Measurements from ENCODE around the gene SCYGR5. TPM values are rescaled to one million over a fixed set of nuclear protein-coding genes. Genes with fewer than 3 reads are reported as not detected.

Gene SCYGR5
- total RNA-seq, 2 experiments from 2014 or later: not detected

DNA sequence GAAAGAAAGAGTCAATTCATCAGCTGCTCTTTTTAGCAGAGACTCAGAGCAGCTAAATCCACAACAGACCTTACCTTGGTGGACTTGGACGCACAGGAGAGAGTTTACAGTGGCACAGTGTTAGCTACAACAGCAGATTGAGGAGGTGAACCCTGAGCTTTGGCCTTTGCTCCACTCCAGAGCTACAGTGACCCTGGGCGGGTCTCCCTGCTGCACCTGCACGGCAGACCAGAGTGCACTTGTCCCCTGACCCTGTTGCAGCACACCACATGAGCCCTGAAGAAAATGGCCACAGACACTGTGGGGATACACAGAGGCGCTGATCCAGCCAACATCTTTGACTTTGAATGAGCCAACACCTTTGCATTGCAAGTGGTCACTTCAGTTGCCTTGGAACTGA is 40.3 kb downstream of the SCYGR5 start:
- no peaks in the 10 kb centered on the region for H3K36me3 Mint-ChIP-seq (ENCODE audit: low read depth)
- TF ChIP-seq CTCF (IDR thresholded peaks at IDR 0.05): no peak
- no peaks in the 10 kb centered on the region for H3K4me1 Mint-ChIP-seq (ENCODE audit: low read depth)
- H3K27ac Mint-ChIP-seq: no peak overlapping the region
- ChIA-PET CTCF (no interaction called here), POLR2A (no interaction called here)
- no peak for DNase-seq
- no peaks in the 10 kb centered on the region for H3K9me3 Mint-ChIP-seq
- H3K4me3 Mint-ChIP-seq: no peak overlapping the region
- intact Hi-C loops (cut with micrococcal nuclease): no loop called here
- peaks cover 8% of the 10 kb centered on the region for H3K27me3 Mint-ChIP-seq
- no peak for ATAC-seq

DNA sequence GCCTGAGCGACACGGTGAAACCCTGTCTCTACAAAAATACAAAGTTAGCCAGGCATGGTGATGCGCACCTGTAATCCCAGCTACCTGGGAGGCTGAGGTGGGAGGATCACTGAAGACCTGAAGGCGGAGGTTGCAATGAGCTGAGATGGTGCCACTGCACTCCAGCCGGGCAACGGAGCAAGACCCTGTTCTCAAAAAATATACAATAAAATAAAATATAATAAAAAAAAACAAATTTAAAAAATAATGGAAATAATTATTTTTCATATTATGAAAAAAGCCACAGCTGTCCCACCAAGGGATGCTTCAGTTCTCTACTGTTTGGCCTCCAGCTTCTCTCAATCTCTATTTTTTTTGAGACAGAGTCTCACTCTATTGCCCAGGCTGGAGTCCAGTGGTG is 40.8 kb downstream of the SCYGR5 start:
- intact Hi-C loops (cut with micrococcal nuclease): no loop called here
- Mint-ChIP-seq H3K9me3 (no peaks in the 10 kb centered on the region), H3K27ac (no peak overlapping the region), H3K36me3 (ENCODE audit: low read depth) (no peaks in the 10 kb centered on the region), H3K27me3 (peaks cover 8% of the 10 kb centered on the region), H3K4me3 (no peak overlapping the region), H3K4me1 (ENCODE audit: low read depth) (no peaks in the 10 kb centered on the region)
- no peak for TF ChIP-seq CTCF (IDR thresholded peaks at IDR 0.05)
- ChIA-PET POLR2A (no interaction called here), CTCF (interaction anchor here (0.6 kb wide), 1 partner anchor 46 kb away, joined by 3 read pairs; no protein-coding TSS in a partner anchor)
- ATAC-seq (no peak), DNase-seq (no peak)

- no peaks in the 10 kb centered on the region for H3K36me3 Mint-ChIP-seq (ENCODE audit: low read depth)
- POLR2A ChIA-PET: no interaction called here
- no peak overlapping the region for H3K4me3 Mint-ChIP-seq
- H3K4me1 Mint-ChIP-seq (ENCODE audit: low read depth): no peaks in the 10 kb centered on the region
- no peak for TF ChIP-seq CTCF (IDR thresholded peaks at IDR 0.05)
- H3K27me3 Mint-ChIP-seq: peaks cover 3% of the 10 kb centered on the region
- CTCF ChIA-PET: no interaction called here
- no peaks in the 10 kb centered on the region for H3K9me3 Mint-ChIP-seq
- ATAC-seq (no peak), DNase-seq (no peak)
- intact Hi-C loops (cut with micrococcal nuclease): no loop called here
- H3K27ac Mint-ChIP-seq: no peak overlapping the region
These were observed 44.4 kb downstream of the SCYGR5 start for GRCh38 chr2:227710986-227711385.

- ChIA-PET POLR2A (no interaction called here), CTCF (interaction anchor here (0.9 kb wide), 1 partner anchor 55 kb away, joined by 3 read pairs; no protein-coding TSS in a partner anchor)
- Mint-ChIP-seq H3K9me3 (no peaks in the 10 kb centered on the region), H3K4me3 (no peak overlapping the region), H3K27ac (no peak overlapping the region), H3K27me3 (peaks cover 7% of the 10 kb centered on the region), H3K36me3 (ENCODE audit: low read depth) (no peaks in the 10 kb centered on the region), H3K4me1 (ENCODE audit: low read depth) (no peaks in the 10 kb centered on the region)
- no peak for ATAC-seq
- DNase-seq: no peak
- intact Hi-C loops (cut with micrococcal nuclease): no loop called here
- no peak for TF ChIP-seq CTCF (IDR thresholded peaks at IDR 0.05)
These were observed 46.7 kb downstream of the SCYGR5 start for GRCh38 chr2:227713291-227713690.

DNA sequence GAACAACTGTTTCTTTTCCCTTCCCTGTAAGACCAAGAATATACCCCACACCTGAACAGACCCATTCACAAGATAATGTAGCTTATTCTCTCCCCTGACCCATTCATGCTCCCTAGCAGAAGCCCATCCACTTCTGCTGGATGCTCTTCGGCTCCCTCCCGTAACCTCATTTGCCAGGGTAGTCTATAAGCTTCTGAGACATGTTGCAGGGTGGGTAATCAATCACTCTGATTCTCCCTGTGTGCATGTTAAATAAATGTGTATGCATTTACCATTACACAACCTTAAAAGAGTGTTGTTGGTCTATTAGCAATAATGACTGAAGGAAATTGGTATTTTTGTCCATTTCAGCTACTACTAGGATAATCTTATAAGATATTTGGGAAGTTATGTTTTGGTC is 49.9 kb downstream of the SCYGR5 start:
- Mint-ChIP-seq H3K4me1 (ENCODE audit: low read depth) (no peaks in the 10 kb centered on the region), H3K9me3 (no peaks in the 10 kb centered on the region), H3K27ac (no peak overlapping the region), H3K4me3 (no peak overlapping the region), H3K27me3 (peaks cover 11% of the 10 kb centered on the region), H3K36me3 (ENCODE audit: low read depth) (no peaks in the 10 kb centered on the region)
- ChIA-PET CTCF (interaction anchor here (1.1 kb wide), 1 partner anchor 49 kb away, joined by 4 read pairs; no protein-coding TSS in a partner anchor), POLR2A (no interaction called here)
- DNase-seq (no peak), ATAC-seq (no peak)
- intact Hi-C loops (cut with micrococcal nuclease): no loop called here
- no peak for TF ChIP-seq CTCF (IDR thresholded peaks at IDR 0.05)

Other genes with a start within 250 kb of the SCYGR5 start
- 100 to 1,000 TPM; 117 to 119 TPM for gene AGFG1, start 194.6 kb upstream of the SCYGR5 start, total RNA-seq
- not detected for gene SCYGR2, start 67.9 kb upstream of the SCYGR5 start, total RNA-seq
- gene SCYGR3, start 52.0 kb upstream of the SCYGR5 start, total RNA-seq: not detected
- gene SCYGR4, start 49.3 kb upstream of the SCYGR5 start, total RNA-seq: not detected
- not detected for gene SLC19A3, start 51.2 kb downstream of the SCYGR5 start, total RNA-seq
- gene SCYGR6, start 58.0 kb downstream of the SCYGR5 start, total RNA-seq: not detected
- not detected for gene SCYGR7, start 61.5 kb downstream of the SCYGR5 start, total RNA-seq
- not detected for gene SCYGR8, start 79.1 kb downstream of the SCYGR5 start, total RNA-seq
- gene CCL20, start 147.0 kb downstream of the SCYGR5 start, total RNA-seq: 1 to 10 TPM; 5.3 to 7.5 TPM
- gene DAW1, start 204.8 kb downstream of the SCYGR5 start, total RNA-seq: not detected

Measured in activated CD8-positive, alpha-beta T cell treated with anti-CD3 and anti-CD28 coated beads for 36 hours (primary cell).